H1 (cell line): ENCODE data around the gene NUP210. TPM values are rescaled to one million over a fixed set of nuclear protein-coding genes. Genes with fewer than 3 reads are reported as not detected.

Experiments
- CTCF ChIA-PET: fragments of 300-600 bp; sonication (Branson Sonifier 250); formaldehyde crosslinking; loops from one replicate; lab custom pipeline; 2021; ENCODE audit not compliant: partially characterized antibody; lab: Charles Lee
- POLR2A ChIA-PET: fragments of 300-600 bp; sonication (Branson Sonifier 250); formaldehyde crosslinking; loops from one replicate; lab custom pipeline; 2021; ENCODE audit warnings: inconsistent platforms; ENCODE audit not compliant: partially characterized antibody; lab: Charles Lee
- DNase-seq, 2 experiments: peaks; one replicate each; pipeline versions ENCODE4 v3.0.0 to v3.0.0-alpha.2; 2010 to 2022; ENCODE audit warnings: low spot score in 2 of 2, low read depth in 1 of 2, mixed read lengths in 1 of 2
- FAIRE-seq: peaks from 2 replicates; lab custom pipeline; 2011; peaks lifted over from hg19 to GRCh38; lab: Jason Lieb, UNC
- H2AFZ ChIP-seq: 2 replicates; pipeline ENCODE4 v1.8.1; 2012; ENCODE audit warnings: low read length, inconsistent platforms
- H2AK5ac ChIP-seq: 2 replicates; pipeline ENCODE4 v1.6.1; 2013; ENCODE audit warnings: low read depth, low read length
- H2BK120ac ChIP-seq: replicated peaks from 2 replicates; pipeline ENCODE3; 2013; ENCODE audit warnings: low read depth, low read length, inconsistent platforms
- H2BK12ac ChIP-seq: 2 replicates; pipeline ENCODE4 v1.6.1; 2013; ENCODE audit warnings: low read depth, low read length
- H2BK15ac ChIP-seq: 2 replicates; pipeline ENCODE4 v1.6.1; 2013; ENCODE audit warnings: low read length
- H2BK20ac ChIP-seq: 2 replicates; pipeline ENCODE4 v1.6.1; 2013; ENCODE audit warnings: low read length
- H2BK5ac ChIP-seq: 2 replicates; pipeline ENCODE4 v1.6.1; 2013; ENCODE audit warnings: low read depth, low read length
- H3K14ac ChIP-seq: 2 replicates; pipeline ENCODE4 v1.6.1; 2013; ENCODE audit warnings: inconsistent platforms; ENCODE audit not compliant: insufficient read length
- H3K18ac ChIP-seq: 2 replicates; pipeline ENCODE4 v1.6.1; 2013; ENCODE audit warnings: low read length; ENCODE audit errors: extremely low read depth
- H3K23ac ChIP-seq: 2 replicates; pipeline ENCODE4 v1.6.1; 2013; ENCODE audit warnings: inconsistent platforms; ENCODE audit not compliant: insufficient read length
- H3K23me2 ChIP-seq: 2 replicates; pipeline ENCODE4 v1.6.1; 2013; ENCODE audit warnings: low read depth, low read length
- H3K27ac ChIP-seq: 2 replicates; pipeline ENCODE4 v1.6.1; 2011; ENCODE audit warnings: low read depth, low read length, inconsistent platforms
- H3K27me3 ChIP-seq, 4 experiments: replicated peaks in 1 of 4; 1 replicate in 1 of 4; 2 replicates in 3 of 4; pipeline versions ENCODE4 v1.6.1 to v1.8.1; 2011 to 2013; ENCODE audit warnings: low read length in 3 of 4, mild to moderate bottlenecking in 3 of 4, inconsistent platforms in 2 of 4, mixed read lengths in 2 of 4, moderate library complexity in 1 of 4; ENCODE audit not compliant: control insufficient read depth in 3 of 4, insufficient read depth in 3 of 4; ENCODE audit errors: extremely low read depth in 1 of 4
- H3K36me3 ChIP-seq, 4 experiments: 2 replicates each; pipeline versions ENCODE4 v1.6.1 to v1.8.1; 2011 to 2013; ENCODE audit warnings: mild to moderate bottlenecking in 4 of 4, low read length in 3 of 4, moderate library complexity in 2 of 4, control low read depth in 1 of 4, inconsistent platforms in 1 of 4; ENCODE audit not compliant: insufficient read depth in 4 of 4, control insufficient read depth in 2 of 4
- H3K4ac ChIP-seq: replicated peaks from 2 replicates; pipeline ENCODE3; 2013; ENCODE audit warnings: low read length, low read depth, mixed read lengths, inconsistent platforms; ENCODE audit not compliant: insufficient read length
- H3K4me1 ChIP-seq, 4 experiments: replicated peaks in 1 of 4; 1 replicate in 1 of 4; 2 replicates in 3 of 4; pipeline versions ENCODE4 v1.6.1 to v1.8.1; 2011 to 2013; ENCODE audit warnings: low read length in 3 of 4, inconsistent platforms in 2 of 4, mixed read lengths in 1 of 4; ENCODE audit not compliant: insufficient read depth in 4 of 4, control insufficient read depth in 3 of 4
- H3K4me2 ChIP-seq, 2 experiments: 2 replicates each; pipeline versions ENCODE4 v1.6.1 to v1.8.1; 2011 to 2013; ENCODE audit warnings: low read depth in 2 of 2, low read length in 2 of 2, control low read depth in 1 of 2, inconsistent platforms in 1 of 2, mild to moderate bottlenecking in 1 of 2; ENCODE audit not compliant: insufficient read depth in 1 of 2
- H3K4me3 ChIP-seq, 4 experiments: fragments of 200-600, 300-600 bp in 1 of 4; sonication (generic), shearing (Covaris generic), sonication (Bioruptor Twin) in 1 of 4; 2 replicates each; pipeline versions ENCODE4 v1.5.1 to v1.8.1; 2011 to 2016; ENCODE audit warnings: low read length in 4 of 4, low read depth in 3 of 4, control low read depth in 2 of 4, inconsistent platforms in 2 of 4, mild to moderate bottlenecking in 2 of 4, mixed read lengths in 1 of 4, moderate library complexity in 1 of 4; ENCODE audit not compliant: insufficient read depth in 2 of 4; ENCODE audit errors: extremely low read depth in 1 of 4
- H3K56ac ChIP-seq: replicated peaks from 2 replicates; pipeline ENCODE3; 2013; ENCODE audit warnings: low read depth, mild to moderate bottlenecking, mixed read lengths, low read length, inconsistent platforms; ENCODE audit not compliant: insufficient read length
- H3K79me1 ChIP-seq: 2 replicates; pipeline ENCODE4 v1.6.1; 2013; ENCODE audit warnings: low read depth, low read length, control low read depth
- H3K79me2 ChIP-seq, 2 experiments: 2 replicates each; pipeline versions ENCODE4 v1.6.1 to v1.8.1; 2012 to 2013; ENCODE audit warnings: low read length in 2 of 2, mild to moderate bottlenecking in 2 of 2, inconsistent platforms in 1 of 2; ENCODE audit not compliant: insufficient read depth in 2 of 2, control insufficient read depth in 1 of 2
- H3K9ac ChIP-seq, 4 experiments: replicated peaks in 1 of 4; 1 replicate in 1 of 4; 2 replicates in 3 of 4; pipeline versions ENCODE4 v1.6.1 to v1.8.1; 2011 to 2013; ENCODE audit warnings: low read depth in 3 of 4, low read length in 3 of 4, control low read depth in 2 of 4, mild to moderate bottlenecking in 2 of 4, moderate library complexity in 2 of 4, inconsistent platforms in 1 of 4; ENCODE audit errors: extremely low read depth in 1 of 4
- H3K9me3 ChIP-seq, 2 experiments: 2 replicates each; pipeline versions ENCODE4 v1.6.1 to v1.8.1; 2012 to 2013; ENCODE audit warnings: mild to moderate bottlenecking in 2 of 2, moderate library complexity in 2 of 2, control low read depth in 1 of 2, inconsistent platforms in 1 of 2, low read depth in 1 of 2, low read length in 1 of 2, mixed read lengths in 1 of 2; ENCODE audit not compliant: insufficient read depth in 2 of 2
- H4K20me1 ChIP-seq, 2 experiments: replicated peaks in 1 of 2; 2 replicates each; pipeline versions ENCODE3 to v1.8.1; 2011 to 2013; ENCODE audit warnings: inconsistent platforms in 2 of 2, low read length in 2 of 2, mild to moderate bottlenecking in 1 of 2; ENCODE audit not compliant: insufficient read depth in 2 of 2, control insufficient read depth in 1 of 2
- H4K5ac ChIP-seq: 2 replicates; pipeline ENCODE4 v1.6.1; 2013; ENCODE audit warnings: low read length, low read depth, mixed read lengths, inconsistent platforms; ENCODE audit not compliant: insufficient read length
- H4K8ac ChIP-seq: 2 replicates; pipeline ENCODE4 v1.8.0; 2013; ENCODE audit warnings: mild to moderate bottlenecking, moderate library complexity, low read length, inconsistent platforms; ENCODE audit not compliant: insufficient read depth; ENCODE audit errors: extremely low read depth
- H4K91ac ChIP-seq: replicated peaks from 2 replicates; pipeline ENCODE3; 2013; ENCODE audit warnings: low read length, mixed read lengths, inconsistent platforms; ENCODE audit not compliant: insufficient read length
- CBX8 ChIP-seq: fragments of 300-800, 300-1000 bp; sonication (generic); IDR thresholded peaks from 2 replicates; pipeline ENCODE4 v1.7.1; 2016; ENCODE audit warnings: low read depth, low read length, borderline replicate concordance
- CHD2 ChIP-seq: IDR thresholded peaks from 2 replicates; pipeline ENCODE4 v1.6.1; 2012; ENCODE audit warnings: low read length, improper control_type of control experiment
- CREB1 ChIP-seq: IDR thresholded peaks from 2 replicates; pipeline ENCODE4 v1.6.1; 2012; ENCODE audit warnings: inconsistent platforms
- NRF1 ChIP-seq: IDR thresholded peaks from 2 replicates; pipeline ENCODE4 v1.6.1; 2011; ENCODE audit warnings: mild to moderate bottlenecking, low read depth, low read length, improper control_type of control experiment
- RBBP5 ChIP-seq: IDR thresholded peaks from 2 replicates; pipeline ENCODE4 v1.7.1; 2012; ENCODE audit warnings: low read depth, mild to moderate bottlenecking, inconsistent platforms, low read length, moderate library complexity, borderline replicate concordance
- WGBS, 2 experiments: shearing (Covaris generic) in 1 of 2; methylation state at CpG; one replicate each; pipeline versions ENCODE4 v1.1.6 to v1.1.7; 2013 to 2015; ENCODE audit warnings: low lambda C conversion rate in 2 of 2, mixed read lengths in 2 of 2, inconsistent platforms in 1 of 2, low coverage in 1 of 2, missing lambda C conversion rate in 1 of 2; ENCODE audit not compliant: insufficient replicate concordance in 2 of 2, insufficient coverage in 1 of 2, insufficient read length in 1 of 2; ENCODE audit errors: extremely low coverage in 1 of 2, missing lambda C conversion rate in 1 of 2; 5-methylcytosine and 5-hydroxymethylcytosine counted together
- polyA plus RNA-seq, 7 experiments: library from polyadenylated mRNA; depleted of rRNA in 3 of 7; stranded (reverse) in 5 of 7; unstranded in 2 of 7; fragments of >200 nt in 5 of 7; fragments of 200-250 nt in 2 of 7; gene quantifications; 1 replicate in 5 of 7; 2 replicates in 1 of 7; 4 replicates in 1 of 7; pipeline versions ENCODE4 v1.2.1 to v1.2.3, GENCODE V29; 2011 to 2013; ENCODE audit warnings: missing spikeins in 2 of 7, mixed read lengths in 2 of 7
- total RNA-seq: library from RNA; stranded (reverse); fragmentation: NEBNext Ultra II Directional; extraction: Animal tissue kit (Norgen Biotek cat#: 25700); gene quantifications from 2 replicates; pipeline ENCODE4 v1.2.1, GENCODE V29; 2021

The NUP210 gene
- total and polyA plus RNA-seq, 2 of the 8 experiments (the other 6 are each of a cell fraction or from before 2014, with no cell fraction given): 51.0 to 53.7 TPM

DNA sequence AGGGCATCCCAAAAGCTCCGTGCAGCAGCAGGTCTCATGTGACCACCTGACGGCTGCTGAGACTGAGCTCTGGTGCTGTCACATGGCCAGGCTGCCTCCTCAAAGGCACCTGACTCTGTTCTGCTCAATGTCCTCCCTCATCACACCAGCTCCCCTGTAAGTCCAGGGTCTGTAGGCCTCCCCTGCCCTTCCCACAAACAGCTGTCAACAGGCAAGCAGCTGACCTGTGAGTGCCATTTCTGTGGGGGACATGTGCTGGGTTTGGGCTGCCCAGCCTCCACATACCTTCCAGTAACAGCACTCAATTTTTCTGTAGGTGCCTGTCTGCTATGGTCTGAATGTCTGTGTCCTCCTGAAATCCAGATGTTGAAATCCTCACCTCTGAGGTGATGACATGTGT lies 11.2 kb downstream of the NUP210 start:
- no peaks in the 10 kb centered on the region for H3K23me2 ChIP-seq
- no peak for FAIRE-seq
- H3K79me2 ChIP-seq: peaks cover 0 to 26% of the 10 kb centered on the region in 2 experiments; a peak in 2 of 4 replicates
- H3K27me3 ChIP-seq: no peaks in the 10 kb centered on the region
- H4K20me1 ChIP-seq: peaks cover 6 to 15% of the 10 kb centered on the region in 2 experiments
- no peak overlapping the region for H3K4ac ChIP-seq
- peaks cover 0 to 3% (median 0%) of the 10 kb centered on the region in 4 experiments; a peak in 1 of 7 replicates for H3K4me1 ChIP-seq
- H3K18ac ChIP-seq: no peak overlapping the region
- H3K9me3 ChIP-seq: peaks cover 0 to 2% of the 10 kb centered on the region in 2 experiments; a peak in 1 of 4 replicates
- H2BK120ac ChIP-seq: no peak overlapping the region
- H2AFZ ChIP-seq: no peak overlapping the region
- H2BK5ac ChIP-seq: no peak overlapping the region
- no peak overlapping the region for H2AK5ac ChIP-seq
- H3K23ac ChIP-seq: no peak overlapping the region
- POLR2A ChIA-PET: interaction anchor here (1.5 kb wide), 1 partner anchor 10 kb away, joined by 5 read pairs; the partner anchor contains the start of gene NUP210
- H2BK15ac ChIP-seq: no peak overlapping the region
- H4K8ac ChIP-seq: peak overlapping the region; percentile 5; the same call in 1 of the 2 replicates
- H4K5ac ChIP-seq: no peak overlapping the region
- no peak overlapping the region for H3K9ac ChIP-seq
- no peak overlapping the region for H3K4me2 ChIP-seq
- 88% methylated on average over 2 of the region's 2 CpGs; no CpG with 5 or more reads in 1 of the 2 experiments for WGBS, 2 experiments
- H2BK12ac ChIP-seq: no peak overlapping the region
- TF ChIP-seq RBBP5: no peak
- no peak for TF ChIP-seq CREB1
- no peak for TF ChIP-seq NRF1
- TF ChIP-seq CHD2: no peak
- no peak for TF ChIP-seq CBX8
- no peak overlapping the region for H3K14ac ChIP-seq
- no peak overlapping the region for H4K91ac ChIP-seq
- CTCF ChIA-PET: interaction anchor here (0.7 to 8.5 kb wide), 5 partner anchors 9 to 307 kb away, joined by 3 to 77 read pairs (median 3); partner anchors contain the start of gene NUP210
- H3K4me3 ChIP-seq: no peak overlapping the region
- no peaks in the 10 kb centered on the region for H3K36me3 ChIP-seq
- peaks cover 5% of the 10 kb centered on the region; the same call in 1 of the 2 replicates for H3K79me1 ChIP-seq
- no peak overlapping the region for H2BK20ac ChIP-seq
- H3K27ac ChIP-seq: no peak overlapping the region
- H3K56ac ChIP-seq: no peak overlapping the region
- DNase-seq: no peak
